ENCODE measurements around the gene CDK5R1.

CDK5R1 gene

GRCh38 chr17:32498391-32498790 is 11.6 kb downstream of the CDK5R1 start:
- TF ChIP-seq, protein P1, sequence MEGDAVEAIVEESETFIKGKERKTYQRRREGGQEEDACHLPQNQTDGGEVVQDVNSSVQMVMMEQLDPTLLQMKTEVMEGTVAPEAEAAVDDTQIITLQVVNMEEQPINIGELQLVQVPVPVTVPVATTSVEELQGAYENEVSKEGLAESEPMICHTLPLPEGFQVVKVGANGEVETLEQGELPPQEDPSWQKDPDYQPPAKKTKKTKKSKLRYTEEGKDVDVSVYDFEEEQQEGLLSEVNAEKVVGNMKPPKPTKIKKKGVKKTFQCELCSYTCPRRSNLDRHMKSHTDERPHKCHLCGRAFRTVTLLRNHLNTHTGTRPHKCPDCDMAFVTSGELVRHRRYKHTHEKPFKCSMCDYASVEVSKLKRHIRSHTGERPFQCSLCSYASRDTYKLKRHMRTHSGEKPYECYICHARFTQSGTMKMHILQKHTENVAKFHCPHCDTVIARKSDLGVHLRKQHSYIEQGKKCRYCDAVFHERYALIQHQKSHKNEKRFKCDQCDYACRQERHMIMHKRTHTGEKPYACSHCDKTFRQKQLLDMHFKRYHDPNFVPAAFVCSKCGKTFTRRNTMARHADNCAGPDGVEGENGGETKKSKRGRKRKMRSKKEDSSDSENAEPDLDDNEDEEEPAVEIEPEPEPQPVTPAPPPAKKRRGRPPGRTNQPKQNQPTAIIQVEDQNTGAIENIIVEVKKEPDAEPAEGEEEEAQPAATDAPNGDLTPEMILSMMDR (IDR thresholded peaks at IDR 0.05; ENCODE audit: low read depth, low read length): no peak
- H3K27ac ChIP-seq: no peak overlapping the region
- H3K4me3 ChIP-seq (ENCODE audit: low read depth, low read length): no peak overlapping the region
- DNase-seq: no peak
- no peaks in the 10 kb centered on the region for H3K36me3 ChIP-seq
- H3K9me3 ChIP-seq (ENCODE audit: severe bottlenecking): no peaks in the 10 kb centered on the region
- no peaks in the 10 kb centered on the region for H3K27me3 ChIP-seq (ENCODE audit: insufficient read depth, low read depth, severe bottlenecking)

DNA sequence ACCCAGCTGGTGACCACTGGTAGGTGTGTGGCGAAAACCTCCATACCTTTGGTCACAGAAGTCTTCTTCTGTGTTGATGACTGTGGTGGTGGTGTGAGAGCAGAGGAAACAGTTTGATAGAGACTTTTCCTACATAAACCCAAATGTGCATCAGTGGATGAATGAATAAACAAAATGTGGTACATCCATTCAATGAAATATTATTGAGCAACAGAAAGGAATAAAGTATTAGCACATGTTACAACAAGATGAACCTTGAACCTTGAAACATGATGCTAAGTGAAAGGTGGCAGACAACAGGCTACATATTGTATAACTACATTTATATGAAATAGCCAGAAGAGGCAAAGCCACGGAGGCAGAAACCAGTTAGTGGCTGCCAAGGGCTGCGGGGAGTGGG is 15.2 kb downstream of the CDK5R1 start:
- TF ChIP-seq, protein P1 (IDR thresholded peaks at IDR 0.05; ENCODE audit: low read depth, low read length): no peak
- Histone ChIP-seq H3K4me3 (ENCODE audit: low read depth, low read length) (no peak overlapping the region), H3K36me3 (no peaks in the 10 kb centered on the region), H3K9me3 (ENCODE audit: severe bottlenecking) (no peaks in the 10 kb centered on the region), H3K27me3 (ENCODE audit: insufficient read depth, low read depth, severe bottlenecking) (no peaks in the 10 kb centered on the region), H3K27ac (no peak overlapping the region)
- DNase-seq: no peak

DNA sequence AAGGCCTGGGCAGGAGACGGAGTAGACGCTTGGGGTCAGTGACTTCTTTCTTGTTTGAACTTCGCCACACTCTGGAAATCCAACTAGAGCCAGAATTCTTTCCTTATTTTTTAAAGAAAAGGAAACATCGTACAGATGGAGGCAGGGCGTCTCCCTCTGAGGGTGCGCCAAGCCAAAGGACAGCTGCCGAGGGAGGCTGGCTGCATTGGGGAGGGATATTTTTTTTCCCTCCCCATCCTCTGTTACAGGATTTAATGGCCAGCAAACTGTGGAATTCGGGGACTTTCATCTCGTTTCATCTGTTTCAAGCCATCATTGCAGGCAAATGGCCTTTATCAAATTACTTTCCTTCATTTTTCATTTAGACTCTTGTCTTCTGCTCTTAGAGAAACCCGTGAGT is 15.9 kb downstream of the CDK5R1 start:
- Histone ChIP-seq H3K27me3 (ENCODE audit: insufficient read depth, low read depth, severe bottlenecking) (no peaks in the 10 kb centered on the region), H3K27ac (no peak overlapping the region), H3K9me3 (ENCODE audit: severe bottlenecking) (no peaks in the 10 kb centered on the region), H3K4me3 (ENCODE audit: low read depth, low read length) (no peak overlapping the region), H3K36me3 (no peaks in the 10 kb centered on the region)
- TF ChIP-seq, protein P1 (IDR thresholded peaks at IDR 0.05; ENCODE audit: low read depth, low read length): no peak
- DNase-seq: no peak

DNA sequence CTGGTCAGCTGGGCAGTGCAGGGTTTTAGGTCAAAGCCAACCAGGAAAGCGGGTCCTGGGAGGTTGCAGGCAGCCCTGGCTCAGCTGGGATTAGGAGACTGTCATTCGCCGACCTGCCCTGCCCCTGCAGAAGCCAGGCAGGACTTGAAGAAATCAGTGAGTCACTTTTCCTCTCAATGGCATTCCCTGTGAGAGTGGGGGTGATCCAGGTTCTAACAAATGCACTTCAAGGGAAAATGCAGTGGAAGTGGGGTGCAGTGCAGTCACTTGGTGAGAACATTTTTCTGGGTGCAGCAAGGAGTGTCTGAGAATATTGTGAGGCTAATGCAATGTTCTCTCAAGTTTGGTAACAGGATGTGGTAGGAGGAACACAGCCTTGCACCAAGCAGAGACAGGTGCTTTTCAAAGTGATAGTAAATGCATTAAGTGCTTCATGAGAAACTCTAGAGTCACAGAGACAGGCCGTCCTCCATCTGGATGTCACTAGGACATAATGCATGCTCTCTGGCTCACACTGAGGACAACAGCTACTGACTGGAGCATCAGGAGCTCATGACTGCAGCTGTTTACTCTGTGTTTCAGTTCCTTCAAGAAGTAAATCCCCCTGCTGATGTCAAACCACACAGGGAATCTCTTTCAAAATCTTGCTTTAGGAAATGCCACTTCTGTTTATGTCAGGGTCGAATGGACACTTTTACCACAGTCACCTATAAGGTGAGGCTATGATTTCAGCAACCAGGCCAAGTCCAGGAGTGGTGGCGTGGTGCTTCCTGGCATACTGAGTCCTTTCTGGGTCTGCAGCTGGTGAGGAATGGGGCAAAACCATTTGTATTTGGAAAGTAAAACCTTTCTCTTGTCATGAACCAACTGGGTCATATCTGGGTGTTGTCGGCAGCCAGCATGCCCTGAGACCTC is 16.7 kb downstream of the CDK5R1 start:
- Histone ChIP-seq H3K36me3 (no peaks in the 10 kb centered on the region), H3K9me3 (ENCODE audit: severe bottlenecking) (no peaks in the 10 kb centered on the region), H3K27me3 (ENCODE audit: insufficient read depth, low read depth, severe bottlenecking) (no peaks in the 10 kb centered on the region), H3K27ac (no peak overlapping the region), H3K4me3 (ENCODE audit: low read depth, low read length) (no peak overlapping the region)
- DNase-seq: peak; percentile 76
- TF ChIP-seq, protein P1 (IDR thresholded peaks at IDR 0.05; ENCODE audit: low read depth, low read length): no peak

DNA sequence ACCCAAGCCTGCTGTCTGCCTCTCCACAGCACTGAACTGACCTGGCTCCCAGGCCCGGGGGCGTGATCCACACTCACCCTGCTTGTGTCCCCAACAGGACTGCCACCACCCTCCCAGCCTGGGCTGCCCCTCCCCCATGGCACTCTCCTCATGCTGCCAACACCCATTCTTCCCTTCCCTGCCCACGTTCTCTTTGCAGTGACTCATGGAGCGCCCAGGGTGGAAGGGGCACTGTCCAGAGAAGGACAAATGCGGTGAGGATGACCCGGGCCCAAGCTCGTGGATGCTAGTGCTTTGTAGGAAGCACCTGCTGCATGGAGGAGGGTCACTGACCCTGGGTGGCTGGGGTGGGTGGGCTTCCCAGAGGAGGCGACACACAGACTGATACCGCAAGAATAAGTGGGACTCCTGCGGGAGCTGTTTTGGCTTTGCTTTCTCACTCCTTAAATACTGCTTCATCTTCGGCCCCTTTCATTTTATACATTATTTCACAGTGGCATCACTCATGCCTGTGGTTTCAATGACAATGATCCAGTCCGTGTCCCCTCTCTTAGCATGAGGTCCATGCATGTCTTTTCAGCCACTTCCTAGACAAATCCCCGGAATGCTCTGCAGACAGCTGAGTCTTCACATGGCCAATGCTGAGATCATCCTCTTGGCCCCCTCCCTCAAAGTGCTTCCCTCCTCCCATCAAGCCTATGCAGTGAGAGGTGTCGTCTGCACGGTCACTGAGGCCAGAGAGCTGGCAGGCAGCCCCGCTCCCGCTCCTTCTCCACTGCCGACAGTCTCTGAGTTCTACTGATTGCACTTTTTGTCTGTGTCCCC is 17.6 kb downstream of the CDK5R1 start:
- Histone ChIP-seq H3K4me3 (ENCODE audit: low read depth, low read length) (no peak overlapping the region), H3K27ac (no peak overlapping the region), H3K36me3 (no peaks in the 10 kb centered on the region), H3K27me3 (ENCODE audit: insufficient read depth, low read depth, severe bottlenecking) (no peaks in the 10 kb centered on the region), H3K9me3 (ENCODE audit: severe bottlenecking) (no peaks in the 10 kb centered on the region)
- no peak for DNase-seq
- TF ChIP-seq, protein P1 (IDR thresholded peaks at IDR 0.05; ENCODE audit: low read depth, low read length): no peak

All from WERI-Rb-1 (cell line).